SK-N-MC (cell line): Measurements from ENCODE around the gene NETO1.
A peak's percentile ranks its signal among the peaks of the same experiment; 100 is the strongest.

Experiments
- DNase-seq: peaks from one replicate; pipeline ENCODE4 v3.0.0-alpha.2; 2011; ENCODE audit warnings: low read depth, low spot score
- H3K27ac ChIP-seq: fragments of 200-600 bp; sonication (generic); 2 replicates; pipeline ENCODE4 v1.5.1; 2016; ENCODE audit warnings: mixed run types
- H3K36me3 ChIP-seq: fragments of 200-600 bp; sonication (generic); 2 replicates; pipeline ENCODE4 v1.6.1; 2017; ENCODE audit warnings: antibody characterized with exemption, low read length, mixed read lengths; ENCODE audit not compliant: insufficient read depth
- H3K4me3 ChIP-seq: fragments of 200-600 bp; sonication (generic); 2 replicates; pipeline ENCODE4 v1.5.1; 2016
- H3K9ac ChIP-seq: fragments of 200-600 bp; sonication (generic); 2 replicates; pipeline ENCODE4 v1.8.0; 2017; ENCODE audit warnings: mixed run types, mixed read lengths; ENCODE audit not compliant: insufficient read length
- H3K9me3 ChIP-seq: fragments of 200-600 bp; sonication (generic); 2 replicates; pipeline ENCODE4 v1.6.1; 2017; ENCODE audit warnings: low read depth, mild to moderate bottlenecking, antibody characterized with exemption, low read length, moderate library complexity, mixed read lengths
- EZH2 ChIP-seq: fragments of 200-600 bp; sonication (generic); IDR thresholded peaks from one replicate; pipeline ENCODE4 v1.6.1; 2017; ENCODE audit warnings: antibody characterized with exemption
- FOXP2 ChIP-seq: optimal IDR thresholded peaks from 2 replicates; pipeline ENCODE3; 2011; ENCODE audit warnings: mild to moderate bottlenecking, moderate library complexity; ENCODE audit not compliant: insufficient read depth; ENCODE audit errors: extremely low read length, control extremely low read depth
- POLR2AphosphoS5 ChIP-seq: IDR thresholded peaks from 2 replicates; pipeline ENCODE4 v1.6.1; 2012; ENCODE audit warnings: mild to moderate bottlenecking, low read depth, low read length, borderline replicate concordance

Gene NETO1

GRCh38 chr18:72783530-72783929 lies 84.3 kb downstream of the NETO1 start:
- Histone ChIP-seq H3K4me3 (no peak overlapping the region), H3K9me3 (no peaks in the 10 kb centered on the region), H3K36me3 (no peaks in the 10 kb centered on the region), H3K27ac (no peak overlapping the region), H3K9ac (no peak overlapping the region)
- TF ChIP-seq FOXP2 (no peak), POLR2AphosphoS5 (no peak), EZH2 (no peak)
- DNase-seq = no peak

- no peak for TF ChIP-seq POLR2AphosphoS5
- TF ChIP-seq FOXP2 = no peak
- no peak for TF ChIP-seq EZH2
- H3K27ac ChIP-seq = no peak overlapping the region
- no peak for DNase-seq
- H3K9me3 ChIP-seq = no peaks in the 10 kb centered on the region
- no peak overlapping the region for H3K4me3 ChIP-seq
- no peak overlapping the region for H3K9ac ChIP-seq
- H3K36me3 ChIP-seq = no peaks in the 10 kb centered on the region
These were observed 92.9 kb downstream of the NETO1 start for GRCh38 chr18:72774914-72775313.

- H3K27ac ChIP-seq = no peak overlapping the region
- TF ChIP-seq FOXP2 = no peak
- no peak for TF ChIP-seq EZH2
- no peak for TF ChIP-seq POLR2AphosphoS5
- no peaks in the 10 kb centered on the region for H3K9me3 ChIP-seq
- H3K9ac ChIP-seq = no peak overlapping the region
- DNase-seq = no peak
- no peaks in the 10 kb centered on the region for H3K36me3 ChIP-seq
- H3K4me3 ChIP-seq = no peak overlapping the region
These were observed 94.9 kb downstream of the NETO1 start for GRCh38 chr18:72772916-72773315.

GRCh38 chr18:72768681-72769229 lies 99.0 kb downstream of the NETO1 start:
- Histone ChIP-seq H3K36me3 (no peaks in the 10 kb centered on the region), H3K9me3 (no peaks in the 10 kb centered on the region), H3K4me3 (no peak overlapping the region), H3K9ac (no peak overlapping the region), H3K27ac (0 out of 2 replicates have a peak overlapping the region, but pooled peaks have one; percentile 5)
- no peak for DNase-seq
- TF ChIP-seq POLR2AphosphoS5 (no peak), FOXP2 (no peak), EZH2 (no peak)

- H3K36me3 ChIP-seq = no peaks in the 10 kb centered on the region
- no peak overlapping the region for H3K9ac ChIP-seq
- H3K9me3 ChIP-seq = no peaks in the 10 kb centered on the region
- no peak overlapping the region for H3K27ac ChIP-seq
- no peak for TF ChIP-seq EZH2
- TF ChIP-seq POLR2AphosphoS5 = no peak
- TF ChIP-seq FOXP2 = no peak
- peak; percentile 83 for DNase-seq
- no peak overlapping the region for H3K4me3 ChIP-seq
These were observed 105.2 kb downstream of the NETO1 start for GRCh38 chr18:72762515-72763122.

- Histone ChIP-seq H3K36me3 (no peaks in the 10 kb centered on the region), H3K27ac (no peak overlapping the region), H3K9me3 (no peaks in the 10 kb centered on the region), H3K4me3 (no peak overlapping the region), H3K9ac (no peak overlapping the region)
- DNase-seq = no peak
- TF ChIP-seq POLR2AphosphoS5 = no peak
These were observed 115.6 kb downstream of the NETO1 start for GRCh38 chr18:72752220-72752619.

GRCh38 chr18:72742002-72742401 lies 125.8 kb downstream of the NETO1 start:
- no peak for DNase-seq
- no peak overlapping the region for H3K9ac ChIP-seq
- no peaks in the 10 kb centered on the region for H3K36me3 ChIP-seq
- TF ChIP-seq FOXP2 (no peak), EZH2 (no peak), POLR2AphosphoS5 (no peak)
- no peaks in the 10 kb centered on the region for H3K9me3 ChIP-seq
- H3K4me3 ChIP-seq = no peak overlapping the region
- H3K27ac ChIP-seq = no peak overlapping the region

GRCh38 chr18:72738136-72738535 lies 129.7 kb downstream of the NETO1 start:
- DNase-seq = no peak
- no peak for TF ChIP-seq EZH2
- Histone ChIP-seq H3K9ac (no peak overlapping the region), H3K9me3 (no peaks in the 10 kb centered on the region), H3K27ac (0 out of 2 replicates have a peak overlapping the region, but pooled peaks have one; percentile 42), H3K4me3 (no peak overlapping the region), H3K36me3 (no peaks in the 10 kb centered on the region)

- H3K27ac ChIP-seq = no peak overlapping the region
- TF ChIP-seq POLR2AphosphoS5 (no peak), EZH2 (no peak)
- DNase-seq = no peak
- no peaks in the 10 kb centered on the region for H3K9me3 ChIP-seq
- no peaks in the 10 kb centered on the region for H3K36me3 ChIP-seq
- H3K9ac ChIP-seq = no peak overlapping the region
- H3K4me3 ChIP-seq = no peak overlapping the region
These were observed 140.0 kb downstream of the NETO1 start for GRCh38 chr18:72727776-72728175.
